COLO668 (cell line): ENCODE measurements around the gene TPSD1.
"Not testable (repeated sequence)": the region's sequence is repeated elsewhere in the genome, so short reads cannot be mapped to it uniquely, and the experiment has no call there.

ENCODE experiments used
- DNase-seq: peaks from one replicate; lab custom pipeline; 2025; ENCODE audit not compliant: unreplicated experiment; lab: John Stamatoyannopoulos, UW

The TPSD1 gene

DNA sequence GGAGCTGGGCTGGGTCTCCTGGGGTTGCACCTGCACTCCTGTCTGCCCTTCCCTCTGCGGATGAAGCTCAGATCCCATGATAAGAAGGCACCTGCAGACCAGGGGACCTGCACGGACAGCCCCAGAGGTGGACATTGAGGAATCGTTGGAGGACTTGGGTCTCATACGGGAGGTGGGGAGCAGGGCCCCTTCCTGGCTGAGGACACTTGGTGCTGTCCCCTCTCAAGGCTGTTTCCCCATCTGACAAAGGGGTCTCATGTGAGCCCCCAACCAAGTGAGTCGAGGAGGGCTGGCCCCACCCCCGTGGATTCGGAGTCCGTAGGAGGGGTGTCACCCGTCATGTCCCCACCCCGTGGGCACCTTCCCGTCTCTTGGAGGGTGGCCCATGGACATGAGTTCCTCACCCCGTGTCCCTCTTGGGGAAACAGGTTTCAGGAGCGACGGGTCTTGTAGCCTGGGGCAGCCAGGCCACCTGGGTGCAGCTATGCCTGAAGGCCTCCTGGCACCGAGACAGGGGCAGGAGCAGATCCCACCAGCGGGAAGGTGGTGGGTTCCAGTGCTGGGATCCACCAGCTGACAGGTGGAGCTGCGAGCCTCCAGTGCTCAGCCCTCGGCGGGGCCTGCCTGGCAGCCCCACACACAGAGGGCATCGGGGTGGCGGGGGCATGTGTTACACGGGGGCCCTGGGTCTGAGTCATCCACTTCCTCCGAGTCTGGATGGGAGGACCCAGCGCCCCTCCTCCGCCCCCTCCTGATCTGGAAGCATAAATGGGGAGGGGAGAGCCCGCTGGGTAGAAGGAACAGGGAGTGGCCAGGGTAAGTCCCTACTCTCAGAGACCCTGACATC lies at the start of gene TPSD1:
Gene TPSD1 (plus strand): TSS at position 794 of the 847 bp plus-strand sequence. CDS start 212 bp downstream, outside the sequence.
- not testable (repeated sequence) for DNase-seq

DNA sequence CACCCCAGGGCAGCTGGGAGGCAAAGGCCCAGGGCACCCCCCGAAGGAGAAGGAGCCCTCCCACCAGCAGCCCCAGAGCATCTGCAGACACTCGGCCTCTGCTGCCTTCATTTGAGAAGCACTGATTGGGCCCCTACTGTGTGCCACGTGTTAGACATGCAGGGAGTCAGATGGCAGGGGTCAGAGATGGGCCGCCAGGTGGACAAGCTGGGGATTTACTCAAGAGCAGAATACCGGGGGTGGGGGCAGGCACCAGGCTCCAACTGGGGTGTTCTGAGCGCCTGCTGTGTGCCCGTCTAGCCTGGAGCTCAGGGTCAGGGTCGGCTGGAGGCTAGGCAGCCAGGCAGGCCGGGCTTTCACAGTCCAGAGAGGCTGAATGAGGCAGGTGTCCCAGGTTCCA lies 49.5 kb upstream of the TPSD1 start:
- no peak for DNase-seq

DNA sequence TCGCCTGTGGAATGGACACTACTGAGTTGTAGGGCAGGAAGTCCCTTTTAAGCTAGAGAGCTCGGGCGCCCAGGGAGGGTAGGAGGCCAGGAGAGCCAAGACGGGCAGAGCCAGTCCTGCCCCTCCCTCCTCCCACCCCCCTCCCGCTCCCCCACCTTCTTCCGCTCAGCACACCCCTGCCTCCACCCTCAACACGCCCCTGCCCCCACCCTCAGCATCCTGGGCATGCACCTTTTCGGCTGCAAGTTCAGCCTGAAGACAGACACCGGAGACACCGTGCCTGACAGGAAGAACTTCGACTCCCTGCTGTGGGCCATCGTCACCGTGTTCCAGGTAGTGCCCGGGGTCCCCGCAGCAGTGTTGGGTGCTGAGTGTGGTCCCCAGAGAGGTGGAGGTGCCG lies 49.1 kb upstream of the TPSD1 start:
- DNase-seq, result no peak

DNA sequence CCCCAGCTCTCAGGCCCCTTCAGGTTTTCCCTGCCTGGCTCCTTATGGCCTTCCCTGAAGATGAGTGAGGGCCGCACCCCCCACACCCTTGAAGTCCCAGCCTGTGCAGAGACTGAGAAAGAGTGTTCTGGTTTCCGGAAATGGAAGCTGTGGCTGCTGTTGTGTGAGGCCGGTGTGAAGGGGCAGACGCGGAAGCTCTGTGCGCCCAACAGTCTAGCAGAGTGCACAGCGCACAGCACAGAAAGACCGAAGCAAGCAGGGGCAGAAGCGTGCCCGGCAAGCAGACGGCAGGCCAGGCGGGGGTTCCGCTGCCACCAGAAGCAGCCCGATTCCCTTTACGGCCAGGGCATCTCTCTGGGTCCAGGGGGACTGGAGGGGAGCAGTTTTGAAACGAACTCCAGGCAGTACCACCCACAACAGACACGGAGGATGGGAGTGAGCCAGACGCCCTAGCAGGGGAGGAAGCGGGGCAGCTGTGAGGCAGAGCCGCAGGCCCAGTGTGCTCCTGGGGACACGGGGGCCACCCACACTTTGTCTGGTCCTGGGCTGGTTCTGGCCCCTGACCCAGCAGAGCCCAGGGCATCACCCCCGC lies 47.5 kb upstream of the TPSD1 start:
- DNase-seq, result no peak

DNA sequence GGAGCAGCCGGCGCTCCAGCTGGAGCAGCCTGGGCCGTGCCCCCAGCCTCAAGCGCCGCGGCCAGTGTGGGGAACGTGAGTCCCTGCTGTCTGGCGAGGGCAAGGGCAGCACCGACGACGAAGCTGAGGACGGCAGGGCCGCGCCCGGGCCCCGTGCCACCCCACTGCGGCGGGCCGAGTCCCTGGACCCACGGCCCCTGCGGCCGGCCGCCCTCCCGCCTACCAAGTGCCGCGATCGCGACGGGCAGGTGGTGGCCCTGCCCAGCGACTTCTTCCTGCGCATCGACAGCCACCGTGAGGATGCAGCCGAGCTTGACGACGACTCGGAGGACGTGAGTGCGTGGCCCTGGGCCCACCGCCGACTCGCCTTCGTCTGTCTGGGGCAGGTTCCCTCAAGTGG lies 46.8 kb upstream of the TPSD1 start:
- DNase-seq, result no peak

DNA sequence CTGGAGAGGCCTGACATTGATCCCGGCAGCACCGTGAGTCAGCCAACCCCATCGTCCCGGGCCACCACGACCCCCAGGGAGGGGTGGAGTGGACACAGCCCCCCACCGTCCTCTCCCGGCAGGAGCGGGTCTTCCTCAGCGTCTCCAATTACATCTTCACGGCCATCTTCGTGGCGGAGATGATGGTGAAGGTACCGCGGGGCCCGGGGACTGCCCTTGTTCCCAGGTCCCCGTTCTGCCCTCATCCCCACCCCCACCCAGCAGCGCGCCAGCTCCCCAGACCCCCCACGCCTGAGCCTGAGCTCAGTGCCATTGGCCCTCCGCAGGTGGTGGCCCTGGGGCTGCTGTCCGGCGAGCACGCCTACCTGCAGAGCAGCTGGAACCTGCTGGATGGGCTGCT lies 45.4 kb upstream of the TPSD1 start:
- DNase-seq, result no peak

DNA sequence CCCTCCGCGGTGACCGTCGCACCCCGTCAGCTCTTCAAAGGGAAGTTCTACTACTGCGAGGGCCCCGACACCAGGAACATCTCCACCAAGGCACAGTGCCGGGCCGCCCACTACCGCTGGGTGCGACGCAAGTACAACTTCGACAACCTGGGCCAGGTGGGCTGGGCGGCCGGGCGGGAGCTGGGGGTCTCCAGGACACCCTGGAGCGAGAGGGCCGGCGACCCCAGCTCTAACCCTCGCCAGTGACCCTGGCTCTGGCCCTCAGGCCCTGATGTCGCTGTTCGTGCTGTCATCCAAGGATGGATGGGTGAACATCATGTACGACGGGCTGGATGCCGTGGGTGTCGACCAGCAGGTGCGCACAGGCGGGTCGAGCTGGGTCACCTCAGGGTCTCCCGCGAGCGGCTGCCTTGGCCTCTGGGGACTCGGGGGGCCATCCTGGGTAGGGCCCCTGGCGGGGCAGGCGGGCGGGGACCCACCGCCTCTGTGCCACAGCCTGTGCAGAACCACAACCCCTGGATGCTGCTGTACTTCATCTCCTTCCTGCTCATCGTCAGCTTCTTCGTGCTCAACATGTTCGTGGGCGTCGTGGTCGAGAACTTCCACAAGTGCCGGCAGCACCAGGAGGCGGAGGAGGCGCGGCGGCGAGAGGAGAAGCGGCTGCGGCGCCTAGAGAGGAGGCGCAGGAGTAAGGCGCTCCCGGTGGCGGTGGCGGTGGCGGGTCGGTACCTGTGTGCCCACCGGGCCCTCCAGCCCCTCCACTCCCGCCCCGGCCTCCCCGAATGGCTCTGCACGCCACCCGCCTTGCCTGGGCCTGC lies 44.2 kb upstream of the TPSD1 start:
- DNase-seq, result no peak

DNA sequence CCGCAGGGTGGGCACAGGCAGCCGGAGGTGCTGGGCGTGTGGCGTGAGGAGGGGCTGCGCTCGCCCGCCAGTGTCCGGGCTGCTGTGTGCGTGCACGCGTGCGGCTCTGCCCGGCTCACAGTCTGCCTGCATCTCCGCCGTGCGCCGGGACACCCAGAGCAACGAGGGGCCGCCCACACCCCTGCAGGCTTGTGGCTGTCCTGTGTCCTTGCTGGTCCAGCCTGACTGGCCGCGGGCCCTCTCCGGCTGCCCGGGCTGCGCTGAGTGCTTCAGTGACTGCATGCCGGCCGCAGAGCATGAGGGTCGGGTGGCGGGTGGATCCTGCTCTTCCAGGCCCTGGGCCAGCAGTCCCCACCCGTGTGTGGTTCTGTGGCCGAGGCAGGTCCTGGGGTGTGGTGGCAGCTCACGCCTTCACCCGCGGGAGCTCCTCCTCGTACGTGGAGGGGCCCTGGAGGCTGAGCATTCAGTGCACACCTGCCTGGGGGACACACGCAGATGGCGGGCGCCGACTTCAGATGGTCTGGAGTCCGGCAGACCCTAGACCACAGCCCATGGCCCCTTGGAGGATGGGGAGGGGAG lies 43.2 kb upstream of the TPSD1 start:
- no peak for DNase-seq

DNA sequence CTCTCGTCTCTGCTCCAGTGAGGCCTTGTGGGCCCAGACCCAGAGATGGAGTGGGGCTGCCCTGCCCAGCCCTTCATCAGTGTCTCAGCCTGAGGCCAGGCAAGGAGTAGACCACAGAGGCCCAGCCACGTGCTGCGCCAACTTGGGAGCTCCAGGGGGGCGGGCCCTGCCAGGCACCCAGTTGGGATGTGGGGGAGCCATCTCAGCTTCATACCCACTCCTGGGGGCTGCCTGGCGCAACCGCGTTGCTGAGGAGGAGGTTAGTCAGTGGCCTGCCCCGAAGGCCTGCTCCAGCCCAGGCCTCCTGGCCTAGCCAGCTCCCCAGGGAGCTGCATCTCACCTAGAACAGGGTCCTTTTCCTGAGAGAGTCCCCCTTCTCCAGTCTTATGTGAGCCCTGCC lies 42.6 kb upstream of the TPSD1 start:
- DNase-seq, result no peak

DNA sequence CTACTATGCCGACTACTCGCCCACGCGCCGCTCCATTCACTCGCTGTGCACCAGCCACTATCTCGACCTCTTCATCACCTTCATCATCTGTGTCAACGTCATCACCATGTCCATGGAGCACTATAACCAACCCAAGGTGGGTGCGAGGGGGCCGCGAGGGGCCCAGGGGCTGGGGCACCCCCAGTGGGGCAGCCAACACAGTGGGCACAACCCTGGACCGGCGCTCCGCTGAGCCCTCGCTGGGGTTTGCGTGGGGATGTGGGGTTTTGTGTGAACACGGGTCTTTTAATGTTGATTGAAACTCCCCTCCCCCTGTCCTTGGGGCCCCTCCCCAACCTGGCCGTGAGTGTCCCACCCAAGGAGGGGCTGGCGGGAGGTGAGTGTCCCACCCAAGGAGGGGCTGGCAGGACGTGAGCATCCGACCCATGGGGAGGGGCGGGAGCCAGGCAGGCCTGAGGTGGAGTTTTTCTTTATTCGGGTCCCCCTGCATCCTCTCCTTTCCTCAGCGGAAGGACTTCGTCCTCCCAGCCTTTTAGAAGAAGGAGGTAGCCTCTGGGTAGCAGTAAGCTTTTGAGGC lies 42.0 kb upstream of the TPSD1 start:
- DNase-seq, result no peak

DNA sequence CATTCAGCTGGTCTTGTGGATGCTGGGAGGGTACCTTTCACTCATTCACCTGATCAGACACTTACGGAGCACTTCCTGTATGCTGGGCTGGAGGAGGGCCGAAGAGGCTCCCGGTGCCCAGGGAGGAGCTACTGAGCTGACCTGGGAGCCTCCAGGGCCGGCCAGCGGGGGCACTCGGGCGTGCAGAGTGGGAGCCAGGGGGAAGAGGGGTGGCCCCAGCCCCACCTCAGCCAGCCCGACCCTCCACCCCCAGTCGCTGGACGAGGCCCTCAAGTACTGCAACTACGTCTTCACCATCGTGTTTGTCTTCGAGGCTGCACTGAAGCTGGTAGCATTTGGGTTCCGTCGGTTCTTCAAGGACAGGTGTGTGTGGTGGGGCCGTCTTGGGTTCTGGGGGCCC lies 41.1 kb upstream of the TPSD1 start:
- DNase-seq, result no peak

DNA sequence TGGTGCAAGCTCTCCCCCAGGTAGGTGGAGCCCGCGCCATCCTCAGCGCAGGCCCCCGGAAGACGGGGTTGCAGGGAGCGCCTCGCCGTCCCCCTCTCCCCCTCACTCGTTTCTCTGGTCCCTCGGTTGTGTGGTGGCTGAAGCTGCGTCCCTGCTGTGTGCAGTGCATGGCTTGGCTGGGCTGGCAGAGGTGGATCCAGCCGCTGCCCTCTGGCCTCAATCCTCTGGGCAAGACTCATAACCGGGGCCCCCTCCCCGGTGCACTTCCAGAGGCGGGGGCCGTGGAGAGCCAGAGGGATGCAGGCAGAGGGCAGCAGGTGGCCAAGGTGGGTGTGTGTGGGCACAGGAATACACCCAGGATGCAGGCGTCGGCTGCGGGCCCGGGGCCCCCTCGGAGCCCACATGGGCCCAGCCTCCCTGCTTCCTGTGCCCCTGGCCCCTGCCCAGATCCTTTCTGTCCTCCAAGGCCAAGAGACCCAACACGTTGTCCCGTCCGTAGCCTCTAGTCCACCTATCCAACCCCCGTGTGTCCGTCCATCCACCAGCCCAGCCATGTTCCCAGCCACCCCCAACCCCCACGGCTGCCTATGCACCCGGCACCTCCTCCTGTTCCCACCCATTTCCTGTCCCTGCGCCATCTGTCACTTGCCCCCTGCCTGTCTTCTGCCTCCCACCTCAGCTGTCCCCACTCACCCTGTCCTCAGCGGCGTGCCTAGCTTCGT lies 40.1 kb upstream of the TPSD1 start:
- no peak for DNase-seq

DNA sequence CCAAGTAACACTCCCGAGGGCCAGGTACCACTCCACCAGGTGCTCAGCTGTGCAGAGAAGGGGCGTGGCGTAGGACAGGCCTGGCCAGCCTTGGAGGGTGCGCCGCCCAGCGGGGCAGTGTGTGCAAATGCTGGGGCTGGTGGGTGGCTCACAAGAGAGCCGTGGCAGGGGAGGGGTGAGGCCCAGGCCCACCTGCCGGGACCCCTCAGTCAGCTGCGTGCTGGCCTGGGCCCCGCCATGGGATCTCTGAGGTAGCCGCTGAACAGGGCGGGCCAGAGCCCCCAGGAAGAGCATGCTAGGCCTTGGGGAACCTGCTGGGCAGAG lies 39.6 kb upstream of the TPSD1 start:
- DNase-seq, result no peak

DNA sequence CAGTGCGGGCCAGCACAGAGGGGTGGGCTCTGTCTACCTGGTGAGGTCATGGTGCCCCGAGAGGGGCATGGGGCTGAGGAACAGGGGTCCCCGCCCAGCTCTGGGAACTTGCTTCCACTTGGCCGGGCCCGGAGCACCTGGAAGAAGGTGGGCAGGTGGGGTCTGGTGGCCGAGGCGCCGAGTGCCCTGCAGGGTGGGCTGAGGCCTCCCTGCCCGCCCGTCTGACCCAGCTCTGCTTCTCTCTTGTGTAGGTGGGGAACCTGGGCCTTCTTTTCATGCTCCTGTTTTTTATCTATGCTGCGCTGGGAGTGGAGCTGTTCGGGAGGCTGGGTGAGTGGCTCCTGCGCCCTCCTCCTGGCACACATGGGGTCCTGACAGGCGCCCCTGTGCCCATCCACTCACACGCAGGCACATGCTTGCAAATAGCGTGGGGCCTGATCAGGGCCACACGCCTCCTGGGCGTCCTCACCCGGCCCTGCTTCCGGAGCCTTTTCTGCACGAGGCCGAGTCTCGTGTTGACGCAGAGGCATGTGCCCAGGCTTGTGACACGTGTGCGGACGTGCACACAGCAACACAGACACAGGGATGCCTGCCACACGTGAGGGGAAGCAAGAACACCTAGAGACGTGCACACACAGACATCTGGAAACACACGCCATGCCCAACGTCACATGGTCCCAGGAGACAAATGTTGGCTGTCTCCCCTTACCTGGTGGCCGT lies 39.0 kb upstream of the TPSD1 start:
- no peak for DNase-seq

DNA sequence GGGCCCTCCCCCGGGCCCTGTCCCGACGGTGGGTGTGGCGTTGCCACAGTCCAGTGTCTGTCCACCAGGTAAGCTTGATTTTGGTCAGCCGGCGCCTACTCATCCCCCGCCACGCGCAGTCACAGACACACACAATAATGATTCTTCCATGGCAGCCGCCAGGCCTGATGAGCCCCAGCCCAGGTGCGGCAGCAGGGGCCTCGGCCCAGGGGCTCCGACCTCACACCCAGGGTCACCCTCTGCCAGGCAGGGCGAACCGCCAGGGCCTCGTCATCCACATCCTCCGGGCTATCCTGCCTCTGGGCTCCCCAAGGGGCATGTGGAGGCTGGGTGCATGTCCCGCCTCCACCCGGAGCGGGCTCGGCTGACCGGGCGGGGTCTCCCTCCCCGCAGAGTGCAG lies 38.3 kb upstream of the TPSD1 start:
- DNase-seq, result no peak

DNA sequence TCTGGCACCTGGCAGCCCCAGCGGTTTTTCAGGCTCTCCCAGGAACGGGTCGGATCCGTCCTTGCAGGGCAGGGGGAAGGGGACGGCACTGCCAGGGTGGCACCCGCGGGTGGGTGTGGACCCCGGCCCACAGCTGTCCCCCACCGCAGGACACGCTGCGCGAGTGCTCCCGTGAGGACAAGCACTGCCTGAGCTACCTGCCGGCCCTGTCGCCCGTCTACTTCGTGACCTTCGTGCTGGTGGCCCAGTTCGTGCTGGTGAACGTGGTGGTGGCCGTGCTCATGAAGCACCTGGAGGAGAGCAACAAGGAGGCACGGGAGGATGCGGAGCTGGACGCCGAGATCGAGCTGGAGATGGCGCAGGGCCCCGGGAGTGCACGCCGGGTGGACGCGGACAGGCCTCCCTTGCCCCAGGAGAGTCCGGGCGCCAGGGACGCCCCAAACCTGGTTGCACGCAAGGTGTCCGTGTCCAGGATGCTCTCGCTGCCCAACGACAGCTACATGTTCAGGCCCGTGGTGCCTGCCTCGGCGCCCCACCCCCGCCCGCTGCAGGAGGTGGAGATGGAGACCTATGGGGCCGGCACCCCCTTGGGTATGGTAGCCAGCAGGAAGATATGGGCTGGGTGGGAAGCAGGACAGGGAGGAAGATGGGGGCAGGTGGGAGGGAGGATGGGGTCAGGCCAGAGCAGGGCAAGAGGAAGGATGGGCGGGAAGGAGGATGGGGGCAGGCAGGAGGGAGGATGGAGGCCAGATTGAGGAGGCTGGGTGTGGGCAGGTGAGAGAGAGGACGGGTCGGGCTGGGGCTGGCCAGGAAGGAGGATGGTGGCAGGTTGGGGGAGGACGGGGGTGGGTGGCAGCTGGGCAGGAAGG lies 37.6 kb upstream of the TPSD1 start:
- DNase-seq, result no peak

DNA sequence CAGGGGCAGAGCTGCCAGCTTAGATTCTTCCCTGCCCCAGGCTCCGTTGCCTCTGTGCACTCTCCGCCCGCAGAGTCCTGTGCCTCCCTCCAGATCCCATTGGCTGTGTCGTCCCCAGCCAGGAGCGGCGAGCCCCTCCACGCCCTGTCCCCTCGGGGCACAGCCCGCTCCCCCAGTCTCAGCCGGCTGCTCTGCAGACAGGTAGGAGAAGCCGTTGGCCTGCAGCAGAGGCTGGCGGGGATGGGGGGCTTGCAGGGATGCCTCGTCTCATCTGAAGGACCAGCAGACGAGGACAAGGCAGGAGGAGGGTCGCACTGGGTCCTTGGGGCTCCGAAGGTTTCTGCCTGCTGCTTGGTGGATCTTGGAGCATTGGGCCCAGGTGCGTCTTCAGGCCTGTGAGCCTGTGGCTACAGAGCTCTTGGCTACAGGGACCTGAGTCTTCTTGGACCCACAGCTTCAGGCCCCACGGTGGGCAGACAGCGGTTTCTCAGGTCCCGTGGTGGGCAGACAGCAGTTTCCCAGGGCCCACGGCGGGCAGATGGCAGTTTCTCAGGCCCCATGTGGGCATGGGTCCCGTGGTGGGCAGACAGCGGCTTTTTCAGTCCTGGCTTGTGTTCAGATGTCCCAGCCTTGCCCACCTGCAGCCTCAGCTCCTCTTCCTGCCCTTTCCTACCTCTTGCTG lies 36.8 kb upstream of the TPSD1 start:
- DNase-seq, result no peak

DNA sequence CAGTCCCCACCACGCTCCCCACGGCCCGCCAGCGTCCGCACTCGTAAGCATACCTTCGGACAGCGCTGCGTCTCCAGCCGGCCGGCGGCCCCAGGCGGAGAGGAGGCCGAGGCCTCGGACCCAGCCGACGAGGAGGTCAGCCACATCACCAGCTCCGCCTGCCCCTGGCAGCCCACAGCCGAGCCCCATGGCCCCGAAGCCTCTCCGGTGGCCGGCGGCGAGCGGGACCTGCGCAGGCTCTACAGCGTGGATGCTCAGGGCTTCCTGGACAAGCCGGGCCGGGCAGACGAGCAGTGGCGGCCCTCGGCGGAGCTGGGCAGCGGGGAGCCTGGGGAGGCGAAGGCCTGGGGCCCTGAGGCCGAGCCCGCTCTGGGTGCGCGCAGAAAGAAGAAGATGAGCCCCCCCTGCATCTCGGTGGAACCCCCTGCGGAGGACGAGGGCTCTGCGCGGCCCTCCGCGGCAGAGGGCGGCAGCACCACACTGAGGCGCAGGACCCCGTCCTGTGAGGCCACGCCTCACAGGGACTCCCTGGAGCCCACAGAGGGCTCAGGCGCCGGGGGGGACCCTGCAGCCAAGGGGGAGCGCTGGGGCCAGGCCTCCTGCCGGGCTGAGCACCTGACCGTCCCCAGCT lies 35.7 kb upstream of the TPSD1 start:
- DNase-seq, result no peak
